IMR-90 (cell line): ENCODE results near the gene NKX2-1. TPM values are rescaled to one million over a fixed set of nuclear protein-coding genes. Genes with fewer than 3 reads are reported as not detected.

ENCODE experiments used
- ATAC-seq: fragments of 200-7000 bp; cut with Tn5 transposase; 2 replicates; pipeline ENCODE4 v1.9.1; 2020; ENCODE audit warnings: low read depth, mild to moderate bottlenecking, moderate library complexity
- BruUV-seq: library from RNA; stranded (reverse); fragments of 400-500 nt; replicated peaks from 2 replicates; lab custom pipeline; 2021; lab: Mats Ljungman, UMichigan
- CTCF ChIA-PET: fragments of 300-600 bp; formaldehyde crosslinking; extraction: SDS; loops from one replicate; lab custom pipeline; 2021; ENCODE audit warnings: antibody characterized with exemption; lab: Yijun Ruan, JAX
- POLR2A ChIA-PET: fragments of 300-600 bp; sonication (Branson Sonifier 250); formaldehyde crosslinking; loops from one replicate; lab custom pipeline; 2022; ENCODE audit warnings: antibody characterized with exemption; ENCODE audit not compliant: unreplicated experiment; lab: Charles Lee
- DNase-seq: peaks from one replicate; pipeline ENCODE4 v3.0.0; 2013
- H2AFZ ChIP-seq: replicated peaks from 2 replicates; pipeline ENCODE3; 2013; ENCODE audit warnings: low read length, mild to moderate bottlenecking; ENCODE audit not compliant: poor library complexity
- H2AK5ac ChIP-seq: 2 replicates; pipeline ENCODE4 v1.6.1; 2013; ENCODE audit warnings: low read depth, low read length, inconsistent platforms
- H2AK9ac ChIP-seq: replicated peaks from 2 replicates; pipeline ENCODE3; 2013; ENCODE audit warnings: mild to moderate bottlenecking, low read depth, low read length, moderate library complexity; ENCODE audit not compliant: poor library complexity
- H2BK120ac ChIP-seq: 2 replicates; pipeline ENCODE4 v1.6.1; 2013; ENCODE audit warnings: low read depth, low read length, inconsistent platforms
- H2BK15ac ChIP-seq: 3 replicates; pipeline ENCODE4 v1.6.1; 2013; ENCODE audit warnings: low read depth, low read length, inconsistent platforms
- H2BK20ac ChIP-seq: 2 replicates; pipeline ENCODE4 v1.6.1; 2013; ENCODE audit warnings: low read depth, mild to moderate bottlenecking, inconsistent platforms, low read length, moderate library complexity
- H2BK5ac ChIP-seq: 2 replicates; pipeline ENCODE4 v1.6.1; 2013; ENCODE audit warnings: mild to moderate bottlenecking, low read depth, low read length, inconsistent platforms; ENCODE audit not compliant: poor library complexity, severe bottlenecking
- H3K14ac ChIP-seq: replicated peaks from 2 replicates; pipeline ENCODE4 v1.6.1; 2013; ENCODE audit warnings: low read depth, low read length, inconsistent platforms
- H3K18ac ChIP-seq: 2 replicates; pipeline ENCODE4 v1.6.1; 2013; ENCODE audit warnings: low read depth, low read length, control low read depth
- H3K23ac ChIP-seq: 2 replicates; pipeline ENCODE4 v1.6.1; 2013; ENCODE audit warnings: low read depth, low read length, inconsistent platforms
- H3K27ac ChIP-seq: 2 replicates; pipeline ENCODE4 v1.5.1; 2013; ENCODE audit warnings: mild to moderate bottlenecking, control low read depth, low read length; ENCODE audit not compliant: insufficient read depth
- H3K27me3 ChIP-seq: 2 replicates; pipeline ENCODE4 v1.6.1; 2013; ENCODE audit warnings: low read length; ENCODE audit not compliant: control insufficient read depth, insufficient read depth
- H3K36me3 ChIP-seq: 2 replicates; pipeline ENCODE4 v1.6.1; 2013; ENCODE audit warnings: low read length, mixed read lengths; ENCODE audit not compliant: control insufficient read depth, insufficient read depth
- H3K4ac ChIP-seq: 2 replicates; pipeline ENCODE4 v1.6.1; 2013; ENCODE audit warnings: low read depth, low read length, inconsistent platforms
- H3K4me1 ChIP-seq: 2 replicates; pipeline ENCODE4 v1.6.1; 2013; ENCODE audit warnings: low read length, mixed read lengths; ENCODE audit not compliant: control insufficient read depth, insufficient read depth
- H3K4me2 ChIP-seq: 2 replicates; pipeline ENCODE4 v1.6.1; 2013; ENCODE audit warnings: low read depth, mild to moderate bottlenecking, control low read depth, low read length, moderate library complexity
- H3K4me3 ChIP-seq: 2 replicates; pipeline ENCODE4 v1.5.1; 2013; ENCODE audit warnings: low read depth, mild to moderate bottlenecking, control low read depth, low read length, moderate library complexity; ENCODE audit not compliant: insufficient read depth
- H3K56ac ChIP-seq: 2 replicates; pipeline ENCODE4 v1.6.1; 2013; ENCODE audit warnings: low read length, inconsistent platforms; ENCODE audit not compliant: insufficient read depth; ENCODE audit errors: extremely low read depth
- H3K79me1 ChIP-seq, 2 experiments: 2 replicates each; pipeline ENCODE4 v1.6.1; 2013; ENCODE audit warnings: low read length in 2 of 2, inconsistent platforms in 1 of 2, low read depth in 1 of 2
- H3K9ac ChIP-seq: 2 replicates; pipeline ENCODE4 v1.6.1; 2013; ENCODE audit warnings: low read depth, low read length, control low read depth
- H3K9me1 ChIP-seq: 2 replicates; pipeline ENCODE4 v1.6.1; 2013; ENCODE audit warnings: low read length, inconsistent platforms; ENCODE audit not compliant: insufficient read depth
- H3K9me3 ChIP-seq: 2 replicates; pipeline ENCODE4 v1.6.1; 2013; ENCODE audit warnings: low read length; ENCODE audit not compliant: control insufficient read depth, insufficient read depth
- H4K20me1 ChIP-seq: 2 replicates; pipeline ENCODE4 v1.6.1; 2013; ENCODE audit warnings: low read length, inconsistent platforms; ENCODE audit not compliant: insufficient read depth
- H4K5ac ChIP-seq: 2 replicates; pipeline ENCODE4 v1.6.1; 2013; ENCODE audit warnings: mild to moderate bottlenecking, low read depth, low read length, control low read depth
- H4K8ac ChIP-seq, 2 experiments: 2 replicates each; pipeline ENCODE4 v1.6.1; 2013; ENCODE audit warnings: low read depth in 2 of 2, low read length in 2 of 2, control low read depth in 1 of 2, inconsistent platforms in 1 of 2
- H4K91ac ChIP-seq: 2 replicates; pipeline ENCODE4 v1.6.1; 2013; ENCODE audit warnings: low read depth, low read length, inconsistent platforms; ENCODE audit not compliant: insufficient read depth
- BHLHE40 ChIP-seq: fragments of 150-350 bp; IDR thresholded peaks from 2 replicates; pipeline ENCODE4 v1.6.1; 2016; ENCODE audit warnings: mild to moderate bottlenecking, low read depth, low read length
- CEBPB ChIP-seq: IDR thresholded peaks from 2 replicates; pipeline ENCODE4 v1.6.1; 2012; ENCODE audit warnings: low read depth, low read length, improper control_type of control experiment
- CHD1 ChIP-seq: IDR thresholded peaks from 2 replicates; pipeline ENCODE4 v1.6.1; 2012; ENCODE audit warnings: low read depth, low read length, improper control_type of control experiment
- ELK1 ChIP-seq: fragments of 150-350 bp; IDR thresholded peaks from 2 replicates; pipeline ENCODE4 v1.6.1; 2016; ENCODE audit warnings: low read depth, mild to moderate bottlenecking, low read length, moderate library complexity, borderline replicate concordance
- FOS ChIP-seq: fragments of 150-350 bp; IDR thresholded peaks from 2 replicates; pipeline ENCODE4 v1.6.1; 2016; ENCODE audit warnings: low read depth, low read length
- MAFK ChIP-seq: IDR thresholded peaks from 2 replicates; pipeline ENCODE4 v1.6.1; 2012; ENCODE audit warnings: low read depth, low read length, improper control_type of control experiment
- MAZ ChIP-seq: IDR thresholded peaks from 2 replicates; pipeline ENCODE4 v1.6.1; 2012; ENCODE audit warnings: low read depth, mild to moderate bottlenecking, low read length, improper control_type of control experiment, moderate library complexity, borderline replicate concordance
- MXI1 ChIP-seq: IDR thresholded peaks from 2 replicates; pipeline ENCODE4 v1.6.1; 2012; ENCODE audit warnings: low read depth, mild to moderate bottlenecking, low read length, moderate library complexity, borderline replicate concordance
- NFE2L2 ChIP-seq: fragments of 150-350 bp; IDR thresholded peaks from 2 replicates; pipeline ENCODE4 v1.6.1; 2016; ENCODE audit warnings: low read depth, mild to moderate bottlenecking, low read length
- POLR2A ChIP-seq: IDR thresholded peaks from 2 replicates; pipeline ENCODE4 v1.6.1; 2012; ENCODE audit warnings: mild to moderate bottlenecking, low read depth, low read length
- RAD21 ChIP-seq: IDR thresholded peaks from 2 replicates; pipeline ENCODE4 v1.6.1; 2012; ENCODE audit warnings: low read length, improper control_type of control experiment
- RCOR1 ChIP-seq: IDR thresholded peaks from 2 replicates; pipeline ENCODE4 v1.6.1; 2012; ENCODE audit warnings: mild to moderate bottlenecking, low read length, improper control_type of control experiment; ENCODE audit not compliant: insufficient replicate concordance
- RFX5 ChIP-seq: IDR thresholded peaks from 2 replicates; pipeline ENCODE4 v1.8.0; 2012; ENCODE audit warnings: low read depth, mild to moderate bottlenecking, low read length, moderate library complexity
- SMC3 ChIP-seq: fragments of 150-350 bp; IDR thresholded peaks from 2 replicates; pipeline ENCODE4 v1.6.1; 2016; ENCODE audit warnings: low read depth, mild to moderate bottlenecking, antibody characterized with exemption, low read length, moderate library complexity
- USF2 ChIP-seq: fragments of 150-350 bp; IDR thresholded peaks from 2 replicates; pipeline ENCODE4 v1.6.1; 2017; ENCODE audit warnings: mild to moderate bottlenecking, antibody characterized with exemption, low read length, low read depth
- WGBS, 2 experiments: methylation state at CpG; one replicate each; pipeline versions ENCODE4 v1.1.5 to v1.1.7; 2013; ENCODE audit warnings: missing lambda C conversion rate in 2 of 2; ENCODE audit not compliant: insufficient read length in 1 of 2; ENCODE audit errors: extremely low coverage in 2 of 2; 5-methylcytosine and 5-hydroxymethylcytosine counted together
- dilution Hi-C: fragments of 300-500 bp; cut with HindIII; formaldehyde crosslinking; loops from one replicate; pipeline ENCODE4 v1.14.3; 2018; ENCODE audit warnings: low sequenced_read_pairs; ENCODE audit not compliant: unreplicated experiment
- in situ Hi-C: fragments of 300-500 bp; cut with MboI; formaldehyde crosslinking; loops from 3 replicates; pipeline ENCODE4 v1.14.3; 2019; ENCODE audit warnings: low sequenced_read_pairs, inconsistent platforms, mixed read lengths
- intact Hi-C: fragments of 100-400 bp; cut with micrococcal nuclease; formaldehyde crosslinking; loops from 2 replicates; pipeline ENCODE4 v1.10.0; 2022
- polyA plus RNA-seq, 3 experiments: library from polyadenylated mRNA; depleted of rRNA; stranded (reverse); fragments of >200 nt; gene quantifications; 2 replicates each; pipeline ENCODE4 v1.2.3, GENCODE V29; 2012; ENCODE audit warnings: low replicate concordance in 1 of 3
- total RNA-seq: library from RNA; depleted of rRNA; stranded (reverse); fragments of >200 nt; gene quantifications from 2 replicates; pipeline ENCODE4 v1.2.3, GENCODE V29; 2012
- TF ChIP-seq, protein P1 (sequence below): conservative IDR thresholded peaks from 2 replicates; pipeline ENCODE4 v1.5.1; 2012; ENCODE audit warnings: mild to moderate bottlenecking, low read depth, low read length, improper control_type of control experiment

Gene NKX2-1
- total and polyA plus RNA-seq, 2 of the 4 experiments (the other 2 are of a cell fraction): not detected

DNA sequence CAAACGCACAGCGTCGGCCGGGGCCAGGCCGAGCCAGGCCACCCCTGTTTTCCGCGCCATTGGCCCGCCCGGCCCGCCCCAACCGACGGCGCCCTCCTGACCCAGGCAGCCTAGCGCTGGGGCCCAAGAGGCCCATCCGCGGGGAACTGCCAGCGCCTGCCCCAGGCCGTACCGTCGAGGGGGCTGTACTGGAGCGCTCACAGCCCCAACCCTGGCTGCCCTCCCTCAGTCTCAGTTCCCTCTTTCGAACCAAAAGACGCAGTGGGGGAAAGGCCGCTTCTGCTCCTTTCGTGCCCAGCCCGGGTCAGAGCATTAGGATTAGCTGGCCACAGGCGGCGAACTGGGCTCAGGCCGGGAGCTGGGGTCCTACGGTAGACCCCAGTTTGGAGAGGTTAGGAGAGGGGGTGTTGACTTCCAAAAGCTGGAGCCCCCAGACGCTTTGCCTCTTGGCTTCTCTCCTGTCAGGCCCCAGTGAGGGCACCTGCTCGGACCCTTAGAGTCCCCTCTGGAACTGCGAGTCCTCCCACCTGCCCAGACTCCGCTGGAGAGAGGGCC is 1.9 kb downstream of the NKX2-1 start:
- dilution Hi-C loops: no loop called here
- no peak overlapping the region for H4K91ac ChIP-seq
- H3K79me1 ChIP-seq: no peaks in the 10 kb centered on the region
- no peak overlapping the region for H4K8ac ChIP-seq
- no TSS peak for BruUV-seq
- in situ Hi-C loops: no loop called here
- H3K14ac ChIP-seq: no peak overlapping the region
- H4K20me1 ChIP-seq: no peaks in the 10 kb centered on the region
- H4K5ac ChIP-seq: no peak overlapping the region
- H3K9ac ChIP-seq: no peak overlapping the region
- intact Hi-C loops: no loop called here
- peaks cover 96% of the 10 kb centered on the region for H3K27me3 ChIP-seq
- H3K27ac ChIP-seq: no peak overlapping the region
- no peak for DNase-seq
- no peaks in the 10 kb centered on the region for H3K36me3 ChIP-seq
- H2BK15ac ChIP-seq: no peak overlapping the region
- no peak overlapping the region for H2AK5ac ChIP-seq
- H2BK5ac ChIP-seq: no peak overlapping the region
- H3K4me2 ChIP-seq: no peak overlapping the region
- H2BK20ac ChIP-seq: no peak overlapping the region
- peaks cover 10% of the 10 kb centered on the region; the same call in 1 of the 2 replicates for H3K9me3 ChIP-seq
- no peak for ATAC-seq
- no peaks in the 10 kb centered on the region for H3K9me1 ChIP-seq
- TF ChIP-seq FOS (no peak), MAFK (no peak), POLR2A (no peak), NFE2L2 (no peak), RCOR1 (no peak), CHD1 (no peak), BHLHE40 (no peak), USF2 (no peak), CEBPB (no peak), MAZ (no peak), MXI1 (no peak), RAD21 (no peak), ELK1 (no peak), RFX5 (no peak), SMC3 (no peak)
- TF ChIP-seq, protein P1, sequence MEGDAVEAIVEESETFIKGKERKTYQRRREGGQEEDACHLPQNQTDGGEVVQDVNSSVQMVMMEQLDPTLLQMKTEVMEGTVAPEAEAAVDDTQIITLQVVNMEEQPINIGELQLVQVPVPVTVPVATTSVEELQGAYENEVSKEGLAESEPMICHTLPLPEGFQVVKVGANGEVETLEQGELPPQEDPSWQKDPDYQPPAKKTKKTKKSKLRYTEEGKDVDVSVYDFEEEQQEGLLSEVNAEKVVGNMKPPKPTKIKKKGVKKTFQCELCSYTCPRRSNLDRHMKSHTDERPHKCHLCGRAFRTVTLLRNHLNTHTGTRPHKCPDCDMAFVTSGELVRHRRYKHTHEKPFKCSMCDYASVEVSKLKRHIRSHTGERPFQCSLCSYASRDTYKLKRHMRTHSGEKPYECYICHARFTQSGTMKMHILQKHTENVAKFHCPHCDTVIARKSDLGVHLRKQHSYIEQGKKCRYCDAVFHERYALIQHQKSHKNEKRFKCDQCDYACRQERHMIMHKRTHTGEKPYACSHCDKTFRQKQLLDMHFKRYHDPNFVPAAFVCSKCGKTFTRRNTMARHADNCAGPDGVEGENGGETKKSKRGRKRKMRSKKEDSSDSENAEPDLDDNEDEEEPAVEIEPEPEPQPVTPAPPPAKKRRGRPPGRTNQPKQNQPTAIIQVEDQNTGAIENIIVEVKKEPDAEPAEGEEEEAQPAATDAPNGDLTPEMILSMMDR: no peak
- no peak overlapping the region for H3K23ac ChIP-seq
- H2AFZ ChIP-seq: no peak overlapping the region
- H3K4me1 ChIP-seq: peaks cover 2% of the 10 kb centered on the region; the same call in 1 of the 2 replicates
- no peak overlapping the region for H2AK9ac ChIP-seq
- ChIA-PET POLR2A (no interaction called here), CTCF (no interaction called here)
- no peak overlapping the region for H3K4ac ChIP-seq
- no peak overlapping the region for H3K4me3 ChIP-seq
- WGBS, 2 experiments: 2% methylated on average over 10 of the region's 34 CpGs; no CpG with 5 or more reads in 1 of the 2 experiments
- no peak overlapping the region for H3K18ac ChIP-seq
- no peak overlapping the region for H3K56ac ChIP-seq
- H2BK120ac ChIP-seq: no peak overlapping the region
